Osteocyte (in vitro differentiated cells): ENCODE measurements around the gene MICALL1. TPM values are rescaled to one million over a fixed set of nuclear protein-coding genes. Genes with fewer than 3 reads are reported as not detected.
"Not testable (repeated sequence)": the region's sequence is repeated elsewhere in the genome, so short reads cannot be mapped to it uniquely, and the experiment has no call there.

Experiments used
- DNase-seq: peaks from one replicate; pipeline ENCODE4 v3.0.0; 2021; ENCODE audit warnings: mixed read lengths; ENCODE audit not compliant: unreplicated experiment; ENCODE audit errors: extremely low spot score
- H3K27ac Mint-ChIP-seq: one replicate; pipeline ENCODE4 v1.8.0; 2021; ENCODE audit warnings: mild to moderate bottlenecking, mixed read lengths; ENCODE audit not compliant: unreplicated experiment
- H3K27me3 Mint-ChIP-seq: one replicate; pipeline ENCODE4 v1.8.0; 2021; ENCODE audit warnings: mixed read lengths; ENCODE audit not compliant: unreplicated experiment
- H3K36me3 Mint-ChIP-seq: one replicate; pipeline ENCODE4 v1.8.0; 2021; ENCODE audit warnings: mixed read lengths; ENCODE audit not compliant: unreplicated experiment
- H3K4me1 Mint-ChIP-seq: one replicate; pipeline ENCODE4 v1.8.0; 2021; ENCODE audit warnings: mixed read lengths; ENCODE audit not compliant: unreplicated experiment
- H3K4me3 Mint-ChIP-seq: one replicate; pipeline ENCODE4 v1.8.0; 2021; ENCODE audit warnings: mild to moderate bottlenecking, moderate library complexity, mixed read lengths; ENCODE audit not compliant: unreplicated experiment
- H3K9me3 Mint-ChIP-seq: one replicate; pipeline ENCODE4 v1.8.0; 2021; ENCODE audit warnings: mixed read lengths; ENCODE audit not compliant: unreplicated experiment
- total RNA-seq: library from RNA; stranded (reverse); gene quantifications from 2 replicates; pipeline ENCODE4 v1.2.1, GENCODE V29; 2021
- TF ChIP-seq, protein P1 (sequence below): fragments of 200-600 bp; sonication (generic); IDR thresholded peaks from 2 replicates; pipeline ENCODE4 v1.5.0; 2021; ENCODE audit warnings: antibody characterized with exemption, mild to moderate bottlenecking, moderate library complexity

MICALL1 gene
- total RNA-seq, 1 donor from 2014 or later = 51.2 TPM

DNA sequence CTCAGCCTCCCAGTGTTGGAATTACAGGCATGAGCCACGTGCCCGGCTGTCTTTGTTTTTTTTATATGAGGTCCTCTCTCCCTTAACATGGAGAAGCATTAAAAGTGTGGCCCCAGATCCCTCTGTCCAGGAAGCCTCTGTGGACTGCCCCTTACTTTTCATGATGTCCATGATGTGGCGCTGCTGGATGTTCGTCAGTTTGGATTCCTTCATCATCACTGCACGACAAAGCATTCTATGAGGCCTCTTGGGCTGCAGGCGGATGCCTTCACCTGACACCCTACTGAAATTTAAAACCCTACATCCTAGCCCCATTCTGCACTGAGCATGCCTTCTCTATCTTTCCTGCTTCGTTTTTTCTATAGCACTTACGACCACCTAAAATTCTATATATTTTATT lies 45.2 kb downstream of the MICALL1 start:
- H3K4me1 Mint-ChIP-seq = peaks cover 29% of the 10 kb centered on the region
- H3K9me3 Mint-ChIP-seq = no peaks in the 10 kb centered on the region
- peak overlapping the region; percentile 28 for H3K27ac Mint-ChIP-seq
- no peak for DNase-seq
- peak overlapping the region; percentile 11 for H3K4me3 Mint-ChIP-seq
- TF ChIP-seq, protein P1, sequence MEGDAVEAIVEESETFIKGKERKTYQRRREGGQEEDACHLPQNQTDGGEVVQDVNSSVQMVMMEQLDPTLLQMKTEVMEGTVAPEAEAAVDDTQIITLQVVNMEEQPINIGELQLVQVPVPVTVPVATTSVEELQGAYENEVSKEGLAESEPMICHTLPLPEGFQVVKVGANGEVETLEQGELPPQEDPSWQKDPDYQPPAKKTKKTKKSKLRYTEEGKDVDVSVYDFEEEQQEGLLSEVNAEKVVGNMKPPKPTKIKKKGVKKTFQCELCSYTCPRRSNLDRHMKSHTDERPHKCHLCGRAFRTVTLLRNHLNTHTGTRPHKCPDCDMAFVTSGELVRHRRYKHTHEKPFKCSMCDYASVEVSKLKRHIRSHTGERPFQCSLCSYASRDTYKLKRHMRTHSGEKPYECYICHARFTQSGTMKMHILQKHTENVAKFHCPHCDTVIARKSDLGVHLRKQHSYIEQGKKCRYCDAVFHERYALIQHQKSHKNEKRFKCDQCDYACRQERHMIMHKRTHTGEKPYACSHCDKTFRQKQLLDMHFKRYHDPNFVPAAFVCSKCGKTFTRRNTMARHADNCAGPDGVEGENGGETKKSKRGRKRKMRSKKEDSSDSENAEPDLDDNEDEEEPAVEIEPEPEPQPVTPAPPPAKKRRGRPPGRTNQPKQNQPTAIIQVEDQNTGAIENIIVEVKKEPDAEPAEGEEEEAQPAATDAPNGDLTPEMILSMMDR = no peak
- H3K27me3 Mint-ChIP-seq = no peaks in the 10 kb centered on the region
- no peaks in the 10 kb centered on the region for H3K36me3 Mint-ChIP-seq

DNA sequence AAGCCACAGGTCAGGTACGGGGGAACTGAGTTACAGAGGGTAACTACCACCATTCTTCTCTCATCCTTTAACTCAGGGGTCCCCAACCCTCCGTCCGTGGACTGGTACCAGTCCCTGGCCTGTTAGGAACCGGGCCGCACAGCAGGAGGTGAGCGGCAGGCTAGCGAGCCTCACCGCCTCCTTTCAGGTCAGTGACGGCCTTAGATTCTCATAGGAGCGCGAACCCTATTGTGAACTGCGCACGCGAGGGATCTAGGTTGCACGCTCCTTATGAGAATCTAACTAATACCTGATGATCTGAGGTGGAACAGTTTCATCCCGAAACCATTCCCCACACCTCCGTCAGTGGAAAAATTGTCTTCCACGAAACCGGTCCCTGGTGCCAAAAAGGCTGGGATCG lies 46.5 kb downstream of the MICALL1 start:
- peaks cover 11% of the 10 kb centered on the region for H3K36me3 Mint-ChIP-seq
- not testable (repeated sequence) for DNase-seq, H3K9me3 Mint-ChIP-seq, H3K27me3 Mint-ChIP-seq
- H3K4me3 Mint-ChIP-seq = peak overlapping the region; percentile 100
- peak overlapping the region; percentile 94 for H3K27ac Mint-ChIP-seq
- peaks cover 29% of the 10 kb centered on the region for H3K4me1 Mint-ChIP-seq

DNA sequence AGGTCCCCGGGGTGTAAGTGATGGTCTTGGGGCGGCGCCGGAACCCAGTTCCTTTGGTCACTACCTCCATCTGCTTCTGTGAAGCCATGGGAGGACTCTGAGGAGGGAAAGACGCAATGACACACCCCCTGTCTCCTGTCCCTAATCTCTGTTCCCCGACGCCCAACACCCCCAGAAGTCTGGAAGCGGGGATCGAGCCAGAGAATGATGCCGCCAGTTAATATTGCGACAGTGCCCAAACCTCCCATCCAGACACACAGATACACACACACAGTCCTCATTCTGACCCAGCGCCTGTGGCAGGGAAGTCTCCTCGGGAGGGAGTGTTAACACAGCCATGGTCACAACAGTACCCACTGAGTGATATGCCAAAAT lies 47.0 kb downstream of the MICALL1 start:
- peaks cover 29% of the 10 kb centered on the region for H3K4me1 Mint-ChIP-seq
- DNase-seq = no peak
- peak overlapping the region; percentile 94 for H3K27ac Mint-ChIP-seq
- peak overlapping the region; percentile 100 for H3K4me3 Mint-ChIP-seq
- TF ChIP-seq, protein P1 = no peak
- H3K36me3 Mint-ChIP-seq = peaks cover 14% of the 10 kb centered on the region
- H3K9me3 Mint-ChIP-seq = no peaks in the 10 kb centered on the region
- H3K27me3 Mint-ChIP-seq = no peaks in the 10 kb centered on the region

- TF ChIP-seq, protein P1 = no peak
- Mint-ChIP-seq H3K36me3 (peaks cover 17% of the 10 kb centered on the region), H3K4me1 (peaks cover 29% of the 10 kb centered on the region), H3K9me3 (no peaks in the 10 kb centered on the region), H3K27ac (peak within 1 kb of the TSS; percentile 94), H3K27me3 (no peaks in the 10 kb centered on the region), H3K4me3 (peak within 1 kb of the TSS; percentile 100)
- peak; percentile 98 for DNase-seq
Observed at GRCh38 chr22:37953437-37954179, 47.5 kb downstream of the MICALL1 start, which contains the start of the genes C22orf23 and POLR2F. Gene C22orf23 (minus strand): TSS chr22:37953601. CDS start chr22:37953149, 452 bp downstream. Gene POLR2F (plus strand): TSS chr22:37953699. CDS start chr22:37953788, 89 bp downstream.

- peak overlapping the region; percentile 100 for H3K4me3 Mint-ChIP-seq
- H3K4me1 Mint-ChIP-seq = peaks cover 29% of the 10 kb centered on the region
- no peaks in the 10 kb centered on the region for H3K9me3 Mint-ChIP-seq
- H3K27me3 Mint-ChIP-seq = no peaks in the 10 kb centered on the region
- H3K36me3 Mint-ChIP-seq = peaks cover 27% of the 10 kb centered on the region
- H3K27ac Mint-ChIP-seq = peak overlapping the region; percentile 94
- no peak for DNase-seq
- TF ChIP-seq, protein P1 = no peak
Observed at GRCh38 chr22:37954686-37955085, 48.6 kb downstream of the MICALL1 start.

- H3K4me3 Mint-ChIP-seq, H3K9me3 Mint-ChIP-seq, H3K27me3 Mint-ChIP-seq, H3K27ac Mint-ChIP-seq, DNase-seq: not testable (repeated sequence)
- H3K4me1 Mint-ChIP-seq = peaks cover 29% of the 10 kb centered on the region
- peaks cover 30% of the 10 kb centered on the region for H3K36me3 Mint-ChIP-seq
Observed at GRCh38 chr22:37955825-37956397, 49.8 kb downstream of the MICALL1 start.
